H1 (cell line): Measurements from ENCODE around the gene MILR1. TPM values are rescaled to one million over a fixed set of nuclear protein-coding genes. Genes with fewer than 3 reads are reported as not detected.
A peak's percentile ranks its signal among the peaks of the same experiment; 100 is the strongest.

ENCODE experiments used
- CTCF ChIA-PET: fragments of 300-600 bp; sonication (Branson Sonifier 250); formaldehyde crosslinking; loops from one replicate; lab custom pipeline; 2021; ENCODE audit not compliant: partially characterized antibody; lab: Charles Lee
- POLR2A ChIA-PET: fragments of 300-600 bp; sonication (Branson Sonifier 250); formaldehyde crosslinking; loops from one replicate; lab custom pipeline; 2021; ENCODE audit warnings: inconsistent platforms; ENCODE audit not compliant: partially characterized antibody; lab: Charles Lee
- DNase-seq, 2 experiments: peaks; one replicate each; pipeline versions ENCODE4 v3.0.0 to v3.0.0-alpha.2; 2010 to 2022; ENCODE audit warnings: low spot score in 2 of 2, low read depth in 1 of 2, mixed read lengths in 1 of 2
- FAIRE-seq: peaks from 2 replicates; lab custom pipeline; 2011; peaks lifted over from hg19 to GRCh38; lab: Jason Lieb, UNC
- H2AFZ ChIP-seq: 2 replicates; pipeline ENCODE4 v1.8.1; 2012; ENCODE audit warnings: low read length, inconsistent platforms
- H2AK5ac ChIP-seq: 2 replicates; pipeline ENCODE4 v1.6.1; 2013; ENCODE audit warnings: low read depth, low read length
- H2BK120ac ChIP-seq: replicated peaks from 2 replicates; pipeline ENCODE3; 2013; ENCODE audit warnings: low read depth, low read length, inconsistent platforms
- H2BK12ac ChIP-seq: 2 replicates; pipeline ENCODE4 v1.6.1; 2013; ENCODE audit warnings: low read depth, low read length
- H2BK15ac ChIP-seq: 2 replicates; pipeline ENCODE4 v1.6.1; 2013; ENCODE audit warnings: low read length
- H2BK20ac ChIP-seq: 2 replicates; pipeline ENCODE4 v1.6.1; 2013; ENCODE audit warnings: low read length
- H2BK5ac ChIP-seq: 2 replicates; pipeline ENCODE4 v1.6.1; 2013; ENCODE audit warnings: low read depth, low read length
- H3K14ac ChIP-seq: 2 replicates; pipeline ENCODE4 v1.6.1; 2013; ENCODE audit warnings: inconsistent platforms; ENCODE audit not compliant: insufficient read length
- H3K18ac ChIP-seq: 2 replicates; pipeline ENCODE4 v1.6.1; 2013; ENCODE audit warnings: low read length; ENCODE audit errors: extremely low read depth
- H3K23ac ChIP-seq: 2 replicates; pipeline ENCODE4 v1.6.1; 2013; ENCODE audit warnings: inconsistent platforms; ENCODE audit not compliant: insufficient read length
- H3K23me2 ChIP-seq: 2 replicates; pipeline ENCODE4 v1.6.1; 2013; ENCODE audit warnings: low read depth, low read length
- H3K27ac ChIP-seq: 2 replicates; pipeline ENCODE4 v1.6.1; 2011; ENCODE audit warnings: low read depth, low read length, inconsistent platforms
- H3K27me3 ChIP-seq, 4 experiments: replicated peaks in 1 of 4; 1 replicate in 1 of 4; 2 replicates in 3 of 4; pipeline versions ENCODE4 v1.6.1 to v1.8.1; 2011 to 2013; ENCODE audit warnings: low read length in 3 of 4, mild to moderate bottlenecking in 3 of 4, inconsistent platforms in 2 of 4, mixed read lengths in 2 of 4, moderate library complexity in 1 of 4; ENCODE audit not compliant: control insufficient read depth in 3 of 4, insufficient read depth in 3 of 4; ENCODE audit errors: extremely low read depth in 1 of 4
- H3K36me3 ChIP-seq, 4 experiments: 2 replicates each; pipeline versions ENCODE4 v1.6.1 to v1.8.1; 2011 to 2013; ENCODE audit warnings: mild to moderate bottlenecking in 4 of 4, low read length in 3 of 4, moderate library complexity in 2 of 4, control low read depth in 1 of 4, inconsistent platforms in 1 of 4; ENCODE audit not compliant: insufficient read depth in 4 of 4, control insufficient read depth in 2 of 4
- H3K4ac ChIP-seq: replicated peaks from 2 replicates; pipeline ENCODE3; 2013; ENCODE audit warnings: low read length, low read depth, mixed read lengths, inconsistent platforms; ENCODE audit not compliant: insufficient read length
- H3K4me1 ChIP-seq, 4 experiments: replicated peaks in 1 of 4; 1 replicate in 1 of 4; 2 replicates in 3 of 4; pipeline versions ENCODE4 v1.6.1 to v1.8.1; 2011 to 2013; ENCODE audit warnings: low read length in 3 of 4, inconsistent platforms in 2 of 4, mixed read lengths in 1 of 4; ENCODE audit not compliant: insufficient read depth in 4 of 4, control insufficient read depth in 3 of 4
- H3K4me2 ChIP-seq, 2 experiments: 2 replicates each; pipeline versions ENCODE4 v1.6.1 to v1.8.1; 2011 to 2013; ENCODE audit warnings: low read depth in 2 of 2, low read length in 2 of 2, control low read depth in 1 of 2, inconsistent platforms in 1 of 2, mild to moderate bottlenecking in 1 of 2; ENCODE audit not compliant: insufficient read depth in 1 of 2
- H3K4me3 ChIP-seq, 4 experiments: fragments of 200-600, 300-600 bp in 1 of 4; sonication (generic), shearing (Covaris generic), sonication (Bioruptor Twin) in 1 of 4; 2 replicates each; pipeline versions ENCODE4 v1.5.1 to v1.8.1; 2011 to 2016; ENCODE audit warnings: low read length in 4 of 4, low read depth in 3 of 4, control low read depth in 2 of 4, inconsistent platforms in 2 of 4, mild to moderate bottlenecking in 2 of 4, mixed read lengths in 1 of 4, moderate library complexity in 1 of 4; ENCODE audit not compliant: insufficient read depth in 2 of 4; ENCODE audit errors: extremely low read depth in 1 of 4
- H3K56ac ChIP-seq: replicated peaks from 2 replicates; pipeline ENCODE3; 2013; ENCODE audit warnings: low read depth, mild to moderate bottlenecking, mixed read lengths, low read length, inconsistent platforms; ENCODE audit not compliant: insufficient read length
- H3K79me1 ChIP-seq: 2 replicates; pipeline ENCODE4 v1.6.1; 2013; ENCODE audit warnings: low read depth, low read length, control low read depth
- H3K79me2 ChIP-seq, 2 experiments: 2 replicates each; pipeline versions ENCODE4 v1.6.1 to v1.8.1; 2012 to 2013; ENCODE audit warnings: low read length in 2 of 2, mild to moderate bottlenecking in 2 of 2, inconsistent platforms in 1 of 2; ENCODE audit not compliant: insufficient read depth in 2 of 2, control insufficient read depth in 1 of 2
- H3K9ac ChIP-seq, 4 experiments: replicated peaks in 1 of 4; 1 replicate in 1 of 4; 2 replicates in 3 of 4; pipeline versions ENCODE4 v1.6.1 to v1.8.1; 2011 to 2013; ENCODE audit warnings: low read depth in 3 of 4, low read length in 3 of 4, control low read depth in 2 of 4, mild to moderate bottlenecking in 2 of 4, moderate library complexity in 2 of 4, inconsistent platforms in 1 of 4; ENCODE audit errors: extremely low read depth in 1 of 4
- H3K9me3 ChIP-seq, 2 experiments: 2 replicates each; pipeline versions ENCODE4 v1.6.1 to v1.8.1; 2012 to 2013; ENCODE audit warnings: mild to moderate bottlenecking in 2 of 2, moderate library complexity in 2 of 2, control low read depth in 1 of 2, inconsistent platforms in 1 of 2, low read depth in 1 of 2, low read length in 1 of 2, mixed read lengths in 1 of 2; ENCODE audit not compliant: insufficient read depth in 2 of 2
- H4K20me1 ChIP-seq, 2 experiments: replicated peaks in 1 of 2; 2 replicates each; pipeline versions ENCODE3 to v1.8.1; 2011 to 2013; ENCODE audit warnings: inconsistent platforms in 2 of 2, low read length in 2 of 2, mild to moderate bottlenecking in 1 of 2; ENCODE audit not compliant: insufficient read depth in 2 of 2, control insufficient read depth in 1 of 2
- H4K5ac ChIP-seq: 2 replicates; pipeline ENCODE4 v1.6.1; 2013; ENCODE audit warnings: low read length, low read depth, mixed read lengths, inconsistent platforms; ENCODE audit not compliant: insufficient read length
- H4K8ac ChIP-seq: 2 replicates; pipeline ENCODE4 v1.8.0; 2013; ENCODE audit warnings: mild to moderate bottlenecking, moderate library complexity, low read length, inconsistent platforms; ENCODE audit not compliant: insufficient read depth; ENCODE audit errors: extremely low read depth
- H4K91ac ChIP-seq: replicated peaks from 2 replicates; pipeline ENCODE3; 2013; ENCODE audit warnings: low read length, mixed read lengths, inconsistent platforms; ENCODE audit not compliant: insufficient read length
- CEBPB ChIP-seq: IDR thresholded peaks from 2 replicates; pipeline ENCODE4 v1.6.1; 2012; ENCODE audit warnings: low read depth, low read length
- CTCF ChIP-seq, 3 experiments: IDR thresholded peaks; 1 replicate in 2 of 3; 2 replicates in 1 of 3; pipeline versions ENCODE4 v1.5.1 to v1.6.1; 2011; ENCODE audit warnings: low read length in 3 of 3, mild to moderate bottlenecking in 3 of 3, inconsistent platforms in 2 of 3, low read depth in 1 of 3, moderate library complexity in 1 of 3; ENCODE audit not compliant: insufficient read depth in 1 of 3; ENCODE audit errors: control extremely low read depth in 1 of 3
- HDAC2 ChIP-seq, 2 experiments: fragments of 300-600 bp in 1 of 2; sonication (generic) in 1 of 2; IDR thresholded peaks; 2 replicates each; pipeline ENCODE4 v1.6.1; 2011 to 2012; ENCODE audit warnings: low read depth in 2 of 2, low read length in 2 of 2, mild to moderate bottlenecking in 2 of 2, moderate library complexity in 2 of 2, borderline replicate concordance in 1 of 2, inconsistent platforms in 1 of 2
- WGBS, 2 experiments: shearing (Covaris generic) in 1 of 2; methylation state at CpG; one replicate each; pipeline versions ENCODE4 v1.1.6 to v1.1.7; 2013 to 2015; ENCODE audit warnings: low lambda C conversion rate in 2 of 2, mixed read lengths in 2 of 2, inconsistent platforms in 1 of 2, low coverage in 1 of 2, missing lambda C conversion rate in 1 of 2; ENCODE audit not compliant: insufficient replicate concordance in 2 of 2, insufficient coverage in 1 of 2, insufficient read length in 1 of 2; ENCODE audit errors: extremely low coverage in 1 of 2, missing lambda C conversion rate in 1 of 2; 5-methylcytosine and 5-hydroxymethylcytosine counted together
- polyA plus RNA-seq, 7 experiments: library from polyadenylated mRNA; depleted of rRNA in 3 of 7; stranded (reverse) in 5 of 7; unstranded in 2 of 7; fragments of >200 nt in 5 of 7; fragments of 200-250 nt in 2 of 7; gene quantifications; 1 replicate in 5 of 7; 2 replicates in 1 of 7; 4 replicates in 1 of 7; pipeline versions ENCODE4 v1.2.1 to v1.2.3, GENCODE V29; 2011 to 2013; ENCODE audit warnings: missing spikeins in 2 of 7, mixed read lengths in 2 of 7
- total RNA-seq: library from RNA; stranded (reverse); fragmentation: NEBNext Ultra II Directional; extraction: Animal tissue kit (Norgen Biotek cat#: 25700); gene quantifications from 2 replicates; pipeline ENCODE4 v1.2.1, GENCODE V29; 2021
- TF ChIP-seq, protein P1 (sequence below): IDR thresholded peaks from 2 replicates; pipeline ENCODE4 v1.6.1; 2012; ENCODE audit warnings: low read length, inconsistent platforms

MILR1 gene
- total and polyA plus RNA-seq, 2 of the 8 experiments (the other 6 are each of a cell fraction or from before 2014, with no cell fraction given): not detected

GRCh38 chr17:64492481-64493109 is 43.7 kb downstream of the MILR1 start:
- no peak overlapping the region for H3K4me2 ChIP-seq

More at GRCh38 chr17:64492481-64493109, 43.7 kb downstream of the MILR1 start:
- no peak overlapping the region for H3K9ac ChIP-seq
- H3K4me3 ChIP-seq: no peak overlapping the region
- H2BK12ac ChIP-seq: no peak overlapping the region
- no peak overlapping the region for H3K56ac ChIP-seq
- peaks cover 0 to 2% of the 10 kb centered on the region in 2 experiments; a peak in 1 of 4 replicates for H3K9me3 ChIP-seq
- H4K5ac ChIP-seq: no peak overlapping the region
- no peaks in the 10 kb centered on the region for H3K27me3 ChIP-seq
- no peak overlapping the region for H3K27ac ChIP-seq
- TF ChIP-seq CTCF (IDR thresholded peaks at IDR 0.05; ENCODE audit: control extremely low read depth in 1 of 3, insufficient read depth in 1 of 3, low read depth in 1 of 3, low read length in 3 of 3): peak in 1 of 3 experiments; percentile 7; a peak in 1 of 4 replicates
- TF ChIP-seq, protein P1, sequence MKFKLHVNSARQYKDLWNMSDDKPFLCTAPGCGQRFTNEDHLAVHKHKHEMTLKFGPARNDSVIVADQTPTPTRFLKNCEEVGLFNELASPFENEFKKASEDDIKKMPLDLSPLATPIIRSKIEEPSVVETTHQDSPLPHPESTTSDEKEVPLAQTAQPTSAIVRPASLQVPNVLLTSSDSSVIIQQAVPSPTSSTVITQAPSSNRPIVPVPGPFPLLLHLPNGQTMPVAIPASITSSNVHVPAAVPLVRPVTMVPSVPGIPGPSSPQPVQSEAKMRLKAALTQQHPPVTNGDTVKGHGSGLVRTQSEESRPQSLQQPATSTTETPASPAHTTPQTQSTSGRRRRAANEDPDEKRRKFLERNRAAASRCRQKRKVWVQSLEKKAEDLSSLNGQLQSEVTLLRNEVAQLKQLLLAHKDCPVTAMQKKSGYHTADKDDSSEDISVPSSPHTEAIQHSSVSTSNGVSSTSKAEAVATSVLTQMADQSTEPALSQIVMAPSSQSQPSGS: 0 out of 2 replicates have a peak, but pooled peaks have one; percentile 48
- TF ChIP-seq CEBPB: peak; percentile 79
- TF ChIP-seq HDAC2 (IDR thresholded peaks at IDR 0.05; ENCODE audit: borderline replicate concordance in 1 of 2, low read depth in 2 of 2, low read length in 2 of 2): no peak
- H3K4me1 ChIP-seq: peaks cover 0 to 3% (median 0%) of the 10 kb centered on the region in 4 experiments; a peak in 1 of 7 replicates
- peaks cover 6% of the 10 kb centered on the region for H3K23me2 ChIP-seq
- no peak overlapping the region for H2BK20ac ChIP-seq
- no peak overlapping the region for H3K23ac ChIP-seq
- H3K36me3 ChIP-seq: peaks cover 11 to 56% (median 38%) of the 10 kb centered on the region in 4 experiments
- no peak overlapping the region for H4K91ac ChIP-seq
- peaks cover 7 to 36% of the 10 kb centered on the region in 2 experiments; a peak in 3 of 4 replicates for H3K79me2 ChIP-seq
- H4K8ac ChIP-seq: no peak overlapping the region
- DNase-seq: no peak
- no peak for FAIRE-seq
- peaks cover 9% of the 10 kb centered on the region for H3K79me1 ChIP-seq
- 93% methylated on average over 6 of the region's 6 CpGs; no CpG with 5 or more reads in 1 of the 2 experiments for WGBS, 2 experiments
- H4K20me1 ChIP-seq: peaks cover 0 to 3% of the 10 kb centered on the region in 2 experiments
- no peak overlapping the region for H2BK5ac ChIP-seq
- CTCF ChIA-PET: interaction anchor here (0.6 to 6.0 kb wide), 16 partner anchors 9 to 153 kb away, joined by 3 to 112 read pairs (median 4); partner anchors contain the start of genes CEP95 and DDX5
- no peak overlapping the region for H2BK15ac ChIP-seq
- POLR2A ChIA-PET: interaction anchor here (1.2 to 11.8 kb wide), 2 partner anchors 12 to 169 kb away, joined by 3 to 320 read pairs; partner anchors contain the start of genes CEP95, DDX5 and SMURF2
- H3K18ac ChIP-seq: no peak overlapping the region
- no peak overlapping the region for H2BK120ac ChIP-seq
- H2AFZ ChIP-seq: no peak overlapping the region
- no peak overlapping the region for H3K14ac ChIP-seq
- H3K4ac ChIP-seq: no peak overlapping the region
- no peak overlapping the region for H2AK5ac ChIP-seq
